ENCODE measurements around the gene APBB2.

- TF ChIP-seq POLR2A (IDR thresholded peaks at IDR 0.05; ENCODE audit: low read depth, low read length): no peak
- TF ChIP-seq CTCF (conservative IDR thresholded peaks at IDR 0.05; ENCODE audit: low read depth, low read length): no peak
- TF ChIP-seq CEBPB (IDR thresholded peaks at IDR 0.05; ENCODE audit: low read depth, low read length): no peak
- TF ChIP-seq MAZ (IDR thresholded peaks at IDR 0.05; ENCODE audit: borderline replicate concordance, low read depth, low read length): no peak
- no peak for TF ChIP-seq RCOR1 (IDR thresholded peaks at IDR 0.05; ENCODE audit: insufficient replicate concordance, low read length)
- TF ChIP-seq SMC3 (IDR thresholded peaks at IDR 0.05; ENCODE audit: low read depth, low read length): no peak
- no peak for TF ChIP-seq RAD21 (IDR thresholded peaks at IDR 0.05; ENCODE audit: low read length)
- no peak for TF ChIP-seq MXI1 (IDR thresholded peaks at IDR 0.05; ENCODE audit: borderline replicate concordance, low read depth, low read length)
- TF ChIP-seq RFX5 (IDR thresholded peaks at IDR 0.05; ENCODE audit: low read depth, low read length): no peak
- TF ChIP-seq USF2 (IDR thresholded peaks at IDR 0.05; ENCODE audit: low read depth, low read length): no peak
- TF ChIP-seq ELK1 (IDR thresholded peaks at IDR 0.05; ENCODE audit: borderline replicate concordance, low read depth, low read length): no peak
- no peak for TF ChIP-seq BHLHE40 (IDR thresholded peaks at IDR 0.05; ENCODE audit: low read depth, low read length)
- TF ChIP-seq FOS (IDR thresholded peaks at IDR 0.05; ENCODE audit: low read depth, low read length): no peak
These were observed 377.1 kb downstream of the APBB2 start for GRCh38 chr4:40837094-40837870.

Data from IMR-90 (cell line).